A549 (cell line): ENCODE data around the gene SIPA1. TPM values are rescaled to one million over a fixed set of nuclear protein-coding genes. Genes with fewer than 3 reads are reported as not detected.
A peak's percentile ranks its signal among the peaks of the same experiment; 100 is the strongest.

Experiments
- ATAC-seq, 2 experiments: fragments of 200-7000 bp in 1 of 2; fragments of >200 bp in 1 of 2; cut with Nextera tagmentation in 1 of 2; cut with Tn5 transposase in 1 of 2; 3 replicates each; pipeline versions ENCODE4 v1.8.0 to v1.9.1; 2018 to 2020; ENCODE audit warnings: mild to moderate bottlenecking in 1 of 2, moderate library complexity in 1 of 2
- CTCF ChIA-PET: fragments of 300-600 bp; sonication (Branson Sonifier 250); formaldehyde crosslinking; extraction: SDS; loops from one replicate; lab custom pipeline; 2021; ENCODE audit warnings: antibody characterized with exemption, inconsistent platforms; lab: Yijun Ruan, JAX
- POLR2A ChIA-PET: fragments of 350-600 bp; formaldehyde crosslinking; extraction: SDS; loops from one replicate; lab custom pipeline; 2021; ENCODE audit warnings: antibody characterized with exemption, inconsistent platforms; lab: Yijun Ruan, JAX
- DNase-seq, 2 experiments: peaks; one replicate each; pipeline versions ENCODE4 v3.0.0 to v3.0.0-alpha.2; 2011 to 2016; ENCODE audit warnings: low read depth in 1 of 2, low spot score in 1 of 2
- FAIRE-seq: peaks from 2 replicates; lab custom pipeline; 2011; peaks lifted over from hg19 to GRCh38; lab: Jason Lieb, UNC
- H3K27ac ChIP-seq, 2 experiments: fragments of >200 bp; sonication (Bioruptor Twin); formaldehyde crosslinking; 3 replicates each; pipeline ENCODE4 v1.5.1; 2016 to 2017
- H3K4me1 ChIP-seq: fragments of >200 bp; sonication (Bioruptor Twin); formaldehyde crosslinking; 3 replicates; pipeline ENCODE4 v1.6.1; 2016
- H3K4me2 ChIP-seq: fragments of >200 bp; sonication (Bioruptor Twin); formaldehyde crosslinking; 3 replicates; pipeline ENCODE4 v1.6.1; 2016
- H3K4me3 ChIP-seq: fragments of >200 bp; sonication (Bioruptor Twin); formaldehyde crosslinking; 3 replicates; pipeline ENCODE4 v1.5.1; 2016
- H3K9me3 ChIP-seq: fragments of >200 bp; sonication (Bioruptor Twin); formaldehyde crosslinking; 3 replicates; pipeline ENCODE4 v1.6.1; 2016
- ATOH8 ChIP-seq: fragments of 250-450 bp; sonication (Bioruptor Pico); IDR thresholded peaks from 2 replicates; pipeline ENCODE4 v1.5.0; 2020; ENCODE audit warnings: low read depth, mild to moderate bottlenecking, moderate library complexity
- BHLHE40 ChIP-seq: IDR thresholded peaks from 2 replicates; pipeline ENCODE4 v1.6.1; 2012; ENCODE audit warnings: low read depth, low read length, inconsistent platforms
- CHD4 ChIP-seq: fragments of 200-600 bp; sonication (generic); IDR thresholded peaks from 2 replicates; pipeline ENCODE4 v1.6.1; 2016; ENCODE audit warnings: antibody characterized with exemption, mild to moderate bottlenecking, borderline replicate concordance
- EP300 ChIP-seq, 2 experiments: fragments of >200 bp; sonication (Bioruptor Twin); formaldehyde crosslinking; IDR thresholded peaks; 2 replicates in 1 of 2; 3 replicates in 1 of 2; pipeline ENCODE4 v1.6.1; 2016 to 2017
- ESRRA ChIP-seq: fragments of 150-350 bp; IDR thresholded peaks from 2 replicates; pipeline ENCODE4 v1.6.1; 2014; ENCODE audit warnings: mild to moderate bottlenecking, low read length, borderline replicate concordance
- FOSB ChIP-seq: fragments of 250-450 bp; sonication (Bioruptor Pico); IDR thresholded peaks from 2 replicates; pipeline ENCODE4 v1.5.0; 2020; ENCODE audit warnings: mild to moderate bottlenecking, moderate library complexity
- FOSL2 ChIP-seq, 2 experiments: fragments of 450-650 bp in 1 of 2; fragments of >200 bp in 1 of 2; sonication (Bioruptor Twin) in 1 of 2; formaldehyde crosslinking; IDR thresholded peaks; 2 replicates each; pipeline versions ENCODE4 v1.5.0 to v1.6.1; 2016 to 2020; ENCODE audit warnings: mild to moderate bottlenecking in 1 of 2, moderate library complexity in 1 of 2
- HDAC2 ChIP-seq: fragments of 200-600 bp; sonication (generic); IDR thresholded peaks from 2 replicates; pipeline ENCODE4 v1.6.1; 2016
- HES2 ChIP-seq: fragments of >200 bp; sonication (Bioruptor Twin); formaldehyde crosslinking; IDR thresholded peaks from 2 replicates; pipeline ENCODE4 v1.6.1; 2016
- HOXA7 ChIP-seq: fragments of 250-450 bp; sonication (Bioruptor Pico); IDR thresholded peaks from 2 replicates; pipeline ENCODE4 v1.5.0; 2020; ENCODE audit warnings: mild to moderate bottlenecking, moderate library complexity
- HOXB5 ChIP-seq: fragments of 250-450 bp; sonication (Bioruptor Pico); IDR thresholded peaks from 2 replicates; pipeline ENCODE4 v1.5.0; 2020; ENCODE audit warnings: mild to moderate bottlenecking, moderate library complexity
- JUNB ChIP-seq: fragments of >200 bp; sonication (Bioruptor Twin); formaldehyde crosslinking; IDR thresholded peaks from 2 replicates; pipeline ENCODE4 v1.6.1; 2016
- KDM1A ChIP-seq: fragments of 200-600 bp; sonication (generic); IDR thresholded peaks from 2 replicates; pipeline ENCODE4 v1.6.1; 2016; ENCODE audit warnings: low read depth, mild to moderate bottlenecking
- KDM5A ChIP-seq: fragments of 200-600 bp; sonication (generic); IDR thresholded peaks from 2 replicates; pipeline ENCODE4 v1.6.1; 2016; ENCODE audit warnings: antibody characterized with exemption, mild to moderate bottlenecking
- MAZ ChIP-seq: fragments of 150-350 bp; IDR thresholded peaks from 2 replicates; pipeline ENCODE4 v1.6.1; 2014; ENCODE audit warnings: antibody characterized with exemption, low read depth, low read length, borderline replicate concordance
- NFE2L2 ChIP-seq: fragments of 150-350 bp; conservative IDR thresholded peaks from 2 replicates; pipeline ENCODE4 v1.6.1; 2014; ENCODE audit warnings: low read length
- PBX3 ChIP-seq: IDR thresholded peaks from 2 replicates; pipeline ENCODE4 v1.6.1; 2012
- RARB ChIP-seq: fragments of 250-450 bp; sonication (Bioruptor Pico); IDR thresholded peaks from 2 replicates; pipeline ENCODE4 v1.8.0; 2021; ENCODE audit warnings: mild to moderate bottlenecking, moderate library complexity
- RCOR1 ChIP-seq: fragments of 150-350 bp; IDR thresholded peaks from 2 replicates; pipeline ENCODE4 v1.6.1; 2014; ENCODE audit warnings: antibody characterized with exemption, low read length, low read depth
- SMC3 ChIP-seq: fragments of >200 bp; sonication (Bioruptor Twin); formaldehyde crosslinking; IDR thresholded peaks from 3 replicates; pipeline ENCODE4 v1.6.1; 2018; ENCODE audit warnings: inconsistent platforms
- SREBF2 ChIP-seq: fragments of 450-650 bp; IDR thresholded peaks from 2 replicates; pipeline ENCODE4 v1.6.1; 2014; ENCODE audit warnings: mild to moderate bottlenecking, moderate library complexity
- TFCP2L1 ChIP-seq: fragments of 250-450 bp; sonication (Bioruptor Pico); IDR thresholded peaks from 2 replicates; pipeline ENCODE4 v1.5.0; 2021; ENCODE audit warnings: mild to moderate bottlenecking
- TP53 ChIP-seq: fragments of 250-450 bp; sonication (Bioruptor Pico); IDR thresholded peaks from 2 replicates; pipeline ENCODE4 v1.5.0; 2021; ENCODE audit warnings: mild to moderate bottlenecking, moderate library complexity
- ZC3H11A ChIP-seq: fragments of 450-650 bp; IDR thresholded peaks from 2 replicates; pipeline ENCODE4 v1.6.1; 2014; ENCODE audit warnings: antibody characterized with exemption, mild to moderate bottlenecking
- ZFP36 ChIP-seq: fragments of 450-650 bp; IDR thresholded peaks from 2 replicates; pipeline ENCODE4 v1.6.1; 2014; ENCODE audit warnings: borderline replicate concordance; ENCODE audit not compliant: partially characterized antibody
- WGBS: methylation state at CpG from one replicate; pipeline ENCODE4 v1.1.6; 2017; ENCODE audit errors: missing lambda C conversion rate; 5-methylcytosine and 5-hydroxymethylcytosine counted together
- polyA plus RNA-seq, 4 experiments: library from polyadenylated mRNA; depleted of rRNA in 3 of 4; stranded (reverse); fragments of >200 nt; fragmentation: RNase III in 1 of 4; extraction: RNeasy Plus Mini Kit Qiagen cat#74134 plus additional on column Dnase treatment in 1 of 4; gene quantifications; 2 replicates in 3 of 4; 3 replicates in 1 of 4; pipeline ENCODE4 v1.2.3, GENCODE V29; 2011 to 2017
- TF ChIP-seq, protein P1 (sequence below): fragments of 250-450 bp; sonication (Bioruptor Pico); IDR thresholded peaks from 2 replicates; pipeline ENCODE4 v1.5.0; 2021; ENCODE audit warnings: mild to moderate bottlenecking, moderate library complexity, borderline replicate concordance

SIPA1 gene
- polyA plus RNA-seq, 2 of the 4 experiments (the other 2 are of a cell fraction) = 9.9 to 17.4 TPM

GRCh38 chr11:65617136-65617850 is 20.6 kb upstream of the SIPA1 start:
- ATAC-seq (no peak), DNase-seq (no peak), FAIRE-seq (no peak)
- TF ChIP-seq TP53 (CRISPR knock-in tag) (no peak), HDAC2 (no peak)
- H3K4me3 ChIP-seq = peak overlapping the region; percentile 87; the same call in 2 of the 3 replicates
- peak overlapping the region in 1 of 2 experiments; percentile 98; a peak in 1 of 6 replicates for H3K27ac ChIP-seq
- CTCF ChIA-PET = interaction anchor here (0.6 to 1.7 kb wide), 8 partner anchors 9 to 695 kb away, joined by 3 to 17 read pairs (median 4); no protein-coding TSS in a partner anchor
- WGBS = 89% methylated on average over 17 of the region's 17 CpGs
- POLR2A ChIA-PET = no interaction called here
- no peaks in the 10 kb centered on the region for H3K9me3 ChIP-seq
- peaks cover 21% of the 10 kb centered on the region for H3K4me1 ChIP-seq
- peak overlapping the region; percentile 98 for H3K4me2 ChIP-seq

DNA sequence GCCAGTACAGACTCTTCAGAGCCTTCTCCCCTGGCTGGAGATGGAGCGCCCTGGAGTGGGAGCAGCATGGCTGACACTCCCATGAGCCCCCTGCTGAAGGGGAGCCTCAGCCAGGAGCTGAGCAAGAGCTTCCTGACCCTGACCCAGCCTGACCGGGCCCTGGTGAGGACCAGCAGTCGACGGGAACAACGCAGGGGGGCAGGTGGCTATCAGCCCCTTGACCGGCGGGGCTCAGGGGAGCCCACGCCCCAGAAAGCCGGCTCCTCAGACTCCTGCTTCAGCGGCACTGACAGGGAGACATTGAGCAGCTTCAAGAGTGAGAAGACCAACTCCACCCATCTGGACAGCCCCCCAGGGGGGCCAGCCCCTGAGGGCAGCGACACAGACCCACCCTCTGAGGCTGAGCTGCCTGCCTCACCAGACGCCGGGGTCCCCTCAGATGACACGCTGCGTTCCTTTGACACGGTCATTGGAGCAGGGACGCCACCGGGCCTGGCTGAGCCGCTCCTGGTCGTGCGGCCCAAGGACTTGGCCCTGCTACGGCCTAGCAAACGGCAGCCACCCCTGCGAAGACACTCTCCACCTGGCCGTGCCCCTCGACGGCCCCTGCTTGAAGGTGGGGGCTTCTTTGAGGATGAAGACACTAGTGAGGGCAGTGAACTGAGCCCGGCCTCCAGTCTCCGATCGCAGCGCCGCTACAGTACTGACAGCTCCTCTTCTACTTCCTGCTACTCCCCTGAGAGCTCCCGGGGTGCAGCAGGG is 19.7 kb upstream of the SIPA1 start:
- Histone ChIP-seq H3K4me1 (peaks cover 12% of the 10 kb centered on the region; the same call in 2 of the 3 replicates), H3K4me3 (no peak overlapping the region), H3K4me2 (no peak overlapping the region), H3K27ac (no peak overlapping the region), H3K9me3 (no peaks in the 10 kb centered on the region)
- DNase-seq (no peak), FAIRE-seq (no peak), ATAC-seq (no peak)
- 93% methylated on average over 18 of the region's 33 CpGs for WGBS
- POLR2A ChIA-PET = no interaction called here
- CTCF ChIA-PET = interaction anchor here (0.6 to 1.7 kb wide), 7 partner anchors 8 to 696 kb away, joined by 3 to 17 read pairs (median 3); no protein-coding TSS in a partner anchor
- TF ChIP-seq TFCP2L1 (CRISPR knock-in tag) (no peak), NFE2L2 (no peak), KDM5A (no peak), SREBF2 (no peak), MAZ (no peak), RCOR1 (no peak), ZFP36 (no peak), KDM1A (no peak)

- DNase-seq = no peak
- Histone ChIP-seq H3K27ac (no peak overlapping the region), H3K4me2 (no peak overlapping the region), H3K9me3 (no peaks in the 10 kb centered on the region), H3K4me1 (peaks cover 10% of the 10 kb centered on the region; the same call in 1 of the 3 replicates), H3K4me3 (no peak overlapping the region)
- no peak for ATAC-seq
- TF ChIP-seq EP300 (IDR thresholded peaks at IDR 0.05) (no peak), TFCP2L1 (CRISPR knock-in tag) (no peak), JUNB (no peak), CHD4 (no peak), HES2 (no peak), RARB (CRISPR knock-in tag) (no peak), HOXB5 (CRISPR knock-in tag) (no peak), PBX3 (no peak), HOXA7 (CRISPR knock-in tag) (no peak), ZC3H11A (no peak), ZFP36 (no peak), FOSL2 (IDR thresholded peaks at IDR 0.05) (no peak), FOSL2 (CRISPR knock-in tag; IDR thresholded peaks at IDR 0.05) (no peak), SMC3 (no peak), FOSB (CRISPR knock-in tag) (no peak), KDM1A (no peak), BHLHE40 (no peak), ESRRA (no peak), NFE2L2 (no peak), ATOH8 (CRISPR knock-in tag) (no peak)
- TF ChIP-seq, protein P1, sequence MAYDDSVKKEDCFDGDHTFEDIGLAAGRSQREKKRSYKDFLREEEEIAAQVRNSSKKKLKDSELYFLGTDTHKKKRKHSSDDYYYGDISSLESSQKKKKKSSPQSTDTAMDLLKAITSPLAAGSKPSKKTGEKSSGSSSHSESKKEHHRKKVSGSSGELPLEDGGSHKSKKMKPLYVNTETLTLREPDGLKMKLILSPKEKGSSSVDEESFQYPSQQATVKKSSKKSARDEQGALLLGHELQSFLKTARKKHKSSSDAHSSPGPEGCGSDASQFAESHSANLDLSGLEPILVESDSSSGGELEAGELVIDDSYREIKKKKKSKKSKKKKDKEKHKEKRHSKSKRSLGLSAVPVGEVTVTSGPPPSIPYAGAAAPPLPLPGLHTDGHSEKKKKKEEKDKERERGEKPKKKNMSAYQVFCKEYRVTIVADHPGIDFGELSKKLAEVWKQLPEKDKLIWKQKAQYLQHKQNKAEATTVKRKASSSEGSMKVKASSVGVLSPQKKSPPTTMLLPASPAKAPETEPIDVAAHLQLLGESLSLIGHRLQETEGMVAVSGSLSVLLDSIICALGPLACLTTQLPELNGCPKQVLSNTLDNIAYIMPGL = no peak
- FAIRE-seq = no peak
- CTCF ChIA-PET = interaction anchor here (0.9 to 1.2 kb wide), 2 partner anchors 18 to 270 kb away, joined by 3 read pairs; no protein-coding TSS in a partner anchor
- 93% methylated on average over 3 of the region's 14 CpGs for WGBS
- POLR2A ChIA-PET = no interaction called here
Observed at GRCh38 chr11:65618763-65619162, 19.1 kb upstream of the SIPA1 start.
